ENCODE results near the gene SLC25A30.

Gene SLC25A30

DNA sequence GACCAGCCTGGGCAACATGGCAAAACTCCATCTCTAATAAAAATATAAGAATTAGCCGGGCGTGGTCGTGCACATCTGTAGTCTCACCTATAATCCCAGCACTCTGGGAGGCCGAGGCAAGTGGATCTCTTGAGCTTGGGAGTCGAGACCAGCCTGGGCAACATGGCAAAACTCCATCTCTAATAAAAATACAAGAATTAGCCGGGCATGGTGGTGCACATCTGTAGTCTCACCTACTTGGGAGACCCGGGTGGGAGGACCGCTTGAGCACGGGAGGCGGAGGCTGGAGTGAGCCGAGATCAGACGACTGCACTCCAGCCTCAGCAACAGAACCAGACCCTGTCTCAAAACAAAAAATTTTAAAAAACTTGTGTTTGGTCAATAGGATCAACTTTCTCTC lies 7.7 kb downstream of the SLC25A30 start:
- Histone ChIP-seq H3K36me3 (ENCODE audit: control insufficient read depth, insufficient read depth, low read length) (peaks cover 15% of the 10 kb centered on the region), H3K4me3 (ENCODE audit: low read depth, low read length) (no peak overlapping the region), H3K27me3 (ENCODE audit: control insufficient read depth, insufficient read depth, low read length) (no peaks in the 10 kb centered on the region), H3K27ac (ENCODE audit: low read depth, low read length) (no peak overlapping the region), H3K9me3 (ENCODE audit: control insufficient read depth, insufficient read depth, low read length) (no peaks in the 10 kb centered on the region), H3K4me1 (ENCODE audit: control insufficient read depth, insufficient read depth, low read length) (no peaks in the 10 kb centered on the region), H3K9ac (ENCODE audit: low read depth, low read length) (no peak overlapping the region)

DNA sequence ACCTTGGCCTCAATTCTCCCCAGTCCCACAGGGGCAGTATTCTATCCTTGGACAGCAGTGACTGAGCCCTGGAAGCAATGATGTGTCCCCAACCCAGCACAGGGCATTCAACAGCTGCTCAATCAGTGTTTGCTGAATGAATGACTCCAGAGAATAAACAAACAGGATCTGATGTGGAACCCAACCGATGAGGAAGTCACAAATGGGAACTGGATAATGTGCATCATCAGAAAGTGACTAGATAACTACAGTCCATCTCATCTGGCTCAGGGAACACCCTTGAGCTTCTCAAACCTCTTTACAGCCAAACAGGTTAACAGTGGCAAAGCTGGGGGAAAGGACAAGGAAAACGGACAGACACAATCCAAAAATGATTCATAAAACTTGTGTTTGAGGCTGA lies 8.2 kb downstream of the SLC25A30 start:
- no peak overlapping the region for H3K4me3 ChIP-seq (ENCODE audit: low read depth, low read length)

DNA sequence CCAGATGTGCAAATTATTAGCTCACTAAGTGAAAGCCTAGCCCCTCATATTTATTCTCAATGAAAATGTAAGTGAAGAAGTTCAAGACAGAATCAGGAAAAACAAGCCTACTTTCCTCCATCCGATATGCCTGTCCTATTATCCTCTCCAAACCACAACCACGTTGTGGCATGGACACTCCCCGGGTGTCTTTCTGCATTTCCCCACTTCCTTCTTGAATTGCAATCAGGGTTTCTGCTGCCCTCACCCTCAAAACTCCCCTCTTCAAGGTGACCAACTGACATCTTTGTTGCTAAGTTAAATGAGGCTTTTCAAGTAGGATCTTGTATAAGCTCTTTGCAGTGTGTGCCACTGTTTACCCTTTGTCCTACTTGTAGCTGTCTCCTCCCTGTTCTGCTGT lies 11.8 kb downstream of the SLC25A30 start:
- Histone ChIP-seq H3K27ac (ENCODE audit: low read depth, low read length) (no peak overlapping the region), H3K36me3 (ENCODE audit: control insufficient read depth, insufficient read depth, low read length) (peaks cover 20% of the 10 kb centered on the region), H3K9me3 (ENCODE audit: control insufficient read depth, insufficient read depth, low read length) (no peaks in the 10 kb centered on the region), H3K27me3 (ENCODE audit: control insufficient read depth, insufficient read depth, low read length) (no peaks in the 10 kb centered on the region), H3K4me3 (ENCODE audit: low read depth, low read length) (no peak overlapping the region), H3K9ac (ENCODE audit: low read depth, low read length) (no peak overlapping the region), H3K4me1 (ENCODE audit: control insufficient read depth, insufficient read depth, low read length) (no peaks in the 10 kb centered on the region)

More for the DNA sequence above, 8.2 kb downstream of the SLC25A30 start:
- no peak overlapping the region for H3K9ac ChIP-seq (ENCODE audit: low read depth, low read length)
- no peaks in the 10 kb centered on the region for H3K4me1 ChIP-seq (ENCODE audit: control insufficient read depth, insufficient read depth, low read length)
- peaks cover 19% of the 10 kb centered on the region for H3K36me3 ChIP-seq (ENCODE audit: control insufficient read depth, insufficient read depth, low read length)
- H3K9me3 ChIP-seq (ENCODE audit: control insufficient read depth, insufficient read depth, low read length) = no peaks in the 10 kb centered on the region
- no peaks in the 10 kb centered on the region for H3K27me3 ChIP-seq (ENCODE audit: control insufficient read depth, insufficient read depth, low read length)
- H3K27ac ChIP-seq (ENCODE audit: low read depth, low read length) = no peak overlapping the region

DNA sequence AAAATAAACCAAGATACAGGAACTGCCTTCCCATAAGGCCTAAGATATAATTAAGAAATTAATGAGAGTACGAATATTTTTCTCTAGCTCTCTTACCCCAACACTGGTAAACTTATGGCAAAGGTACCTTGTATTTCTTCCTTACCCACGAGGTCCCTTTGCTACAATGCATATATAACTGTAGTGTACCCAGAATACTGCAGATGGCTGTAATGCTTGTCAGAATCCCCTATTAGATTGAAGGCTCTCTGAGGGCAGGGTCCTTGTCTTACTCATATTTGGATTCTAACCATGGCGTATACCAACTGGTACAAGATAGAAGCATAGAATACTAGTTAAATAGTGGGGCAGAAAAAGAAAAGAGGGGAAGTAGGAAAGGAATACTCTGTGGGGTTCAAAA lies 15.1 kb downstream of the SLC25A30 start:
- H3K36me3 ChIP-seq (ENCODE audit: control insufficient read depth, insufficient read depth, low read length) = peaks cover 38% of the 10 kb centered on the region
- no peak overlapping the region for H3K27ac ChIP-seq (ENCODE audit: low read depth, low read length)
- no peak overlapping the region for H3K9ac ChIP-seq (ENCODE audit: low read depth, low read length)

DNA sequence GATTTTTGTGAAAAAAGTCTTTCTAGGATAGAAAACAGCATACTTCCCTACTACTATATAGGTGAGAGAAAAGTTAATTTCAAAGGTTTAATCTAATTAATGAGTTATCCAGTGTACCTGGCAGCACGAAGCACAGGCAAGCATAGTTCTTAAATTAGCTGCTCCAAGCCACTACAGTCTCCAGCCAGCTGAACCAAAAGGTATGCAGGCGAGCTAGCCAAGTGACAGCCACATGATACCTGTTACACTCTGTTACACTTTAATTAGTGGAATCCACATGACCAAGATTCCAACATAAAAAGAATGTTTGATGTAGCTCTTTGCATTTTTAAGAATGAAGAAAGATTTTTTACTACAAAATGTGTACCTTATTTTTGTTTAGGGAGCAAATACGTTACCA lies 15.5 kb downstream of the SLC25A30 start:
- H3K27me3 ChIP-seq (ENCODE audit: control insufficient read depth, insufficient read depth, low read length) = no peaks in the 10 kb centered on the region
- no peak overlapping the region for H3K4me3 ChIP-seq (ENCODE audit: low read depth, low read length)
- H3K4me1 ChIP-seq (ENCODE audit: control insufficient read depth, insufficient read depth, low read length) = no peaks in the 10 kb centered on the region
- H3K9ac ChIP-seq (ENCODE audit: low read depth, low read length) = no peak overlapping the region
- H3K36me3 ChIP-seq (ENCODE audit: control insufficient read depth, insufficient read depth, low read length) = peaks cover 39% of the 10 kb centered on the region
- no peak overlapping the region for H3K27ac ChIP-seq (ENCODE audit: low read depth, low read length)
- no peaks in the 10 kb centered on the region for H3K9me3 ChIP-seq (ENCODE audit: control insufficient read depth, insufficient read depth, low read length)

More for the DNA sequence above, 15.1 kb downstream of the SLC25A30 start:
- no peaks in the 10 kb centered on the region for H3K4me1 ChIP-seq (ENCODE audit: control insufficient read depth, insufficient read depth, low read length)
- H3K27me3 ChIP-seq (ENCODE audit: control insufficient read depth, insufficient read depth, low read length) = no peaks in the 10 kb centered on the region
- H3K9me3 ChIP-seq (ENCODE audit: control insufficient read depth, insufficient read depth, low read length) = no peaks in the 10 kb centered on the region
- H3K4me3 ChIP-seq (ENCODE audit: low read depth, low read length) = no peak overlapping the region

DNA sequence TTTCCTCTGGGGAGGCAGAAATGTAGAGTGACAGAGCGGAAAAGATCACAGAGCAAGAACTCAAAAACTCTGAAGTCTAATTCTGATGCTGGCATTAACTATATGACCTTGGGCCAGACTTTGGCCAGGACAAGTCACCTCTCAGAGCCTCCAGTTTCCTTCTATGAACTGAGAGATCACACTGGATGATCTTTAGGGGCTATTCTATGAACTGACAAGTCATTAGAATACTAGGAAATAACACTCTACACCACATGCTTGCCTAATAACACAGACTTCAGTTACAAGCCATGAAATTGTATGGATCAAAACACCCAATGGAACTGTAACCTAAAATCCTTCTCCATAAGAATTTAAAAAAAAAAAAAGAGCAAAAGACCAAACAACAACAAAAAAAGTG lies 16.9 kb downstream of the SLC25A30 start:
- Histone ChIP-seq H3K4me1 (ENCODE audit: control insufficient read depth, insufficient read depth, low read length) (no peaks in the 10 kb centered on the region), H3K27me3 (ENCODE audit: control insufficient read depth, insufficient read depth, low read length) (no peaks in the 10 kb centered on the region), H3K9ac (ENCODE audit: low read depth, low read length) (no peak overlapping the region), H3K4me3 (ENCODE audit: low read depth, low read length) (no peak overlapping the region), H3K27ac (ENCODE audit: low read depth, low read length) (no peak overlapping the region), H3K36me3 (ENCODE audit: control insufficient read depth, insufficient read depth, low read length) (peaks cover 37% of the 10 kb centered on the region), H3K9me3 (ENCODE audit: control insufficient read depth, insufficient read depth, low read length) (no peaks in the 10 kb centered on the region)

DNA sequence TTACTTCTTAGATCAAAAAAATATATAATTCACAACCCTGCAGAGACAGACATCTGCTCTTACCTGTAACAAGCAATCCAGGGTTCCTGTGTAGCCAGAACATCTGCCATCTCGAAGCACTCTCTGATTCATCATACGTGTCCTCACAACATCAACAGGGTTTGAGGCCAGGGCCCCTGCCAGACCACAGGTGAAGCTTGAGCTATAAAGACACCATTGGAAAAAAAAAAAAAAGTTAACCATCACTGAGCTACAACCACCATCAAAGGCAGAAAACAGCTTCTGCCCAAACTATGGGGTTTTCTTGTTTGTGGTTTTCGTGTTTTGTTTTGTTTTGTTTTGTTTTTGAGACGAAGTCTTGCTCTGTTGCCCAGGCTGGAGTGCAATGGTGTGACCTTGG lies 19.3 kb downstream of the SLC25A30 start:
- Histone ChIP-seq H3K4me3 (ENCODE audit: low read depth, low read length) (no peak overlapping the region), H3K4me1 (ENCODE audit: control insufficient read depth, insufficient read depth, low read length) (peaks cover under 1% of the 10 kb centered on the region; the same call in 1 of the 2 replicates), H3K36me3 (ENCODE audit: control insufficient read depth, insufficient read depth, low read length) (peaks cover 42% of the 10 kb centered on the region)

DNA sequence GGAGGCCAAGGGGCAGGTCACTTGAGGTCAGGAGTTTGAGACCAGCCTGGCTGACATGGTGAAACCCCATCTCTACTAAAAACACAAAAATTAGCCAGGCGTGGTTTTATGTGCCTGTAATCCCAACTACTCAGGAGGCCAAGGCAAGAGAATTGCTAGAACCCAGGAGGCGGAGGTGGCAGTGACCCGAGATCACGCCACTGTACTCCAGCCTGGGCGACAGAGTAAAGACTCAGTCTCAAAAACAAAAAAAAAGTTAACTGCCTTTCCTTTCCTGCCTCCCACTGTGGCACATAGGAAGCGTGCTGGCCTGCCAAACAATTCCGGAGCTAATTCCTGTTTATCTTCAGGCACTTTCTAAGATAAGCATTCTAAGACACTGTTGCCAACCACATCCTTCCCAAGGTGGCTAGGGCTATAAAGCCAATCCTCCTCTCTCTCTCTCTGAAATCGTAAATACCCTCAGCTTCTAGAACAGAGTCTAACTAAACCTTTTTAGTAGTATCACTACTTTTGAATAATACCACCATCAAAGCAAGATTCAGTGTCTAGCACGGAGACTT lies 21.6 kb downstream of the SLC25A30 start:
- peaks cover 42% of the 10 kb centered on the region for H3K36me3 ChIP-seq (ENCODE audit: control insufficient read depth, insufficient read depth, low read length)
- peaks cover 4% of the 10 kb centered on the region; the same call in 1 of the 2 replicates for H3K4me1 ChIP-seq (ENCODE audit: control insufficient read depth, insufficient read depth, low read length)
- H3K27me3 ChIP-seq (ENCODE audit: control insufficient read depth, insufficient read depth, low read length) = no peaks in the 10 kb centered on the region
- no peak overlapping the region for H3K9ac ChIP-seq (ENCODE audit: low read depth, low read length)
- H3K9me3 ChIP-seq (ENCODE audit: control insufficient read depth, insufficient read depth, low read length) = no peaks in the 10 kb centered on the region
- H3K4me3 ChIP-seq (ENCODE audit: low read depth, low read length) = no peak overlapping the region
- no peak overlapping the region for H3K27ac ChIP-seq (ENCODE audit: low read depth, low read length)

More for the DNA sequence above, 19.3 kb downstream of the SLC25A30 start:
- H3K27ac ChIP-seq (ENCODE audit: low read depth, low read length) = no peak overlapping the region
- H3K27me3 ChIP-seq (ENCODE audit: control insufficient read depth, insufficient read depth, low read length) = no peaks in the 10 kb centered on the region
- no peaks in the 10 kb centered on the region for H3K9me3 ChIP-seq (ENCODE audit: control insufficient read depth, insufficient read depth, low read length)
- no peak overlapping the region for H3K9ac ChIP-seq (ENCODE audit: low read depth, low read length)

DNA sequence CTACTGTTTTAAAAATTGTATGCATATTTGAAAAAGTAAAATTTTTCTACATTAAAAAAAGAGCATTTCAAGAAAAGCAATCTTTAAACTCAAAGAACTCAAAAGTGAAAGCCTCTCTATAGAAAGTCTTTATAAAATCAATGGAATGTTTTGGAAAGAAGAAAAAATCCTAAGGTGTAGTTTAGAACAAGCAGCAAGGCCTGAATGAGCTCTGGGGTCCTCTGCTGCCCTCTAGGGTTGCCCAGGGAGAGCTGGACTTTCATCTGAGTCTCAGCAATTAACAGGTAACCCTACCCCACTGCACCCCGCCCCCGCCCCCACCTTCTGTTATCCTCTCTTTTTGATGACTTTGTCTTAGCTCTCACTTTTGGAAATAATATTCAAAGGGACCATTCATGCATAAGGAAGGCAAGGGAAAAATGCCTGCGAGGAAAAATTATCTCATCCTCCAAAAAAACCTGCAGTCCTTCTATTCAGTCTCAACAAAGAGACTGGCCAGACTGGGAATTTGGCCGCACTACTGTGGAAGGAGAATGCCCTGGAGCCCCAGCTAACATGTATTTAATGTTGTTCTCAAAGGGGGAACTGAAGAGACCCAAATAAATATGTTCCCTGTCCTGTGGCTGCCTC lies 24.1 kb downstream of the SLC25A30 start:
- no peaks in the 10 kb centered on the region for H3K9me3 ChIP-seq (ENCODE audit: control insufficient read depth, insufficient read depth, low read length)
- peaks cover 26% of the 10 kb centered on the region for H3K36me3 ChIP-seq (ENCODE audit: control insufficient read depth, insufficient read depth, low read length)
- no peak overlapping the region for H3K9ac ChIP-seq (ENCODE audit: low read depth, low read length)
- peak overlapping the region; percentile 26 for H3K27ac ChIP-seq (ENCODE audit: low read depth, low read length)
- no peaks in the 10 kb centered on the region for H3K27me3 ChIP-seq (ENCODE audit: control insufficient read depth, insufficient read depth, low read length)
- peaks cover 4% of the 10 kb centered on the region; the same call in 1 of the 2 replicates for H3K4me1 ChIP-seq (ENCODE audit: control insufficient read depth, insufficient read depth, low read length)
- H3K4me3 ChIP-seq (ENCODE audit: low read depth, low read length) = no peak overlapping the region

DNA sequence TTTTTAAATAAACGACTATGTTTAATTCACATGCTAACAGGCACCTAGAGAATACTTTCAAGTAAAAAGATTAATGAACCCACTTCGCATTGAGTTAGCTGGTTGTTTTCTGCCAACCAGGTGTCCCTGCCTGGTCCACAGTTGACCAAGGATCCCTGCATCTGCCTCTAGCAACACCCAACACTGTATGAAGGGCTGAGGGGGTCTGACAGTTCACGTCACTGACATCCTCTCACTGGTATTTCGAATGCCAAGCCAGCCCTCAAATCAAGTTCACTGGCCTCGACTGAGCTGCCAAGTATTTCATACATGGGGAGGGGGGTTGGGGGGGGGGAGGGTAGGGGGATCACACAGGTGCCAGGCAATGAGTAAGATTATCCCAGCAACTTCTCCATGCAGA lies 25.4 kb downstream of the SLC25A30 start:
- H3K36me3 ChIP-seq (ENCODE audit: control insufficient read depth, insufficient read depth, low read length) = peaks cover 14% of the 10 kb centered on the region
- H3K9me3 ChIP-seq (ENCODE audit: control insufficient read depth, insufficient read depth, low read length) = no peaks in the 10 kb centered on the region
- no peak overlapping the region for H3K9ac ChIP-seq (ENCODE audit: low read depth, low read length)
- no peaks in the 10 kb centered on the region for H3K27me3 ChIP-seq (ENCODE audit: control insufficient read depth, insufficient read depth, low read length)
- H3K4me1 ChIP-seq (ENCODE audit: control insufficient read depth, insufficient read depth, low read length) = peaks cover 4% of the 10 kb centered on the region; the same call in 1 of the 2 replicates
- no peak overlapping the region for H3K27ac ChIP-seq (ENCODE audit: low read depth, low read length)
- H3K4me3 ChIP-seq (ENCODE audit: low read depth, low read length) = no peak overlapping the region

DNA sequence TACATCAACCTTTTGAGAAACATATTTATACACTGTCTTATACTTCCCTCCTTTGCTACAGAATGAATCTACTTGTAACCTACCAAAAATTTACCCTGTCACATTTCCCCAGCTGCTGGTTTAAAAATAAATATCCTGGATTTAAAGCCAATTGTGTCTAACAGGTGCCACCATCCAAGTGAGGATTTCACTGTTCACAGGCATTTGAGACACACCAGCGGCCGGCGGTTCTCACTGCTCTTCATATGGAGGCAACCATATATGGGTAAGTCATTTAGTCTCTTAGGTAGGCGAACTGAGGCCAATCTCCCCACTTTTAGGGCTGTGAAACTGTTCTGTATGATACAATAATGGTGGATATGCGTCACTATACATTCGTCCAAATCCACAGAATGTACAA lies 26.2 kb downstream of the SLC25A30 start:
- Histone ChIP-seq H3K36me3 (ENCODE audit: control insufficient read depth, insufficient read depth, low read length) (peaks cover 11% of the 10 kb centered on the region; the same call in 1 of the 2 replicates), H3K27ac (ENCODE audit: low read depth, low read length) (no peak overlapping the region), H3K4me3 (ENCODE audit: low read depth, low read length) (no peak overlapping the region), H3K27me3 (ENCODE audit: control insufficient read depth, insufficient read depth, low read length) (no peaks in the 10 kb centered on the region), H3K9me3 (ENCODE audit: control insufficient read depth, insufficient read depth, low read length) (no peaks in the 10 kb centered on the region), H3K9ac (ENCODE audit: low read depth, low read length) (no peak overlapping the region), H3K4me1 (ENCODE audit: control insufficient read depth, insufficient read depth, low read length) (peaks cover 4% of the 10 kb centered on the region; the same call in 1 of the 2 replicates)
